Measurements from ENCODE around the gene ZCCHC24. TPM values are rescaled to one million over a fixed set of nuclear protein-coding genes. Genes with fewer than 3 reads are reported as not detected.

ZCCHC24 gene
- total RNA-seq, 1 experiment from 2014 or later, result 3.8 TPM

GRCh38 chr10:79491143-79491835 is 45.9 kb upstream of the ZCCHC24 start:
- peak; percentile 48 for TF ChIP-seq CTCF (conservative IDR thresholded peaks at IDR 0.05)
- H2BK15ac ChIP-seq (ENCODE audit: low read depth, low read length), result no peak overlapping the region

More at GRCh38 chr10:79491143-79491835, 45.9 kb upstream of the ZCCHC24 start:
- Histone ChIP-seq H3K56ac (ENCODE audit: insufficient read length, low read depth, low read length) (no peak overlapping the region), H3K27ac (ENCODE audit: insufficient read length, low read depth, low read length) (no peak overlapping the region), H4K20me1 (ENCODE audit: control insufficient read depth, insufficient read depth, insufficient read length) (no peaks in the 10 kb centered on the region), H4K91ac (ENCODE audit: insufficient read length, low read depth, low read length) (no peak overlapping the region), H2BK12ac (ENCODE audit: insufficient read length, low read depth, low read length) (no peak overlapping the region), H4K5ac (ENCODE audit: insufficient read length, low read depth, low read length) (no peak overlapping the region), H2BK20ac (ENCODE audit: low read depth, low read length, poor library complexity, severe bottlenecking) (no peak overlapping the region), H2AFZ (ENCODE audit: low read length) (no peak overlapping the region), H2BK5ac (ENCODE audit: insufficient read length, low read length) (no peak overlapping the region), H3K23me2 (ENCODE audit: insufficient read length, low read depth, low read length, poor library complexity, severe bottlenecking) (no peaks in the 10 kb centered on the region), H4K8ac (replicated peaks; ENCODE audit: insufficient read length, low read depth, low read length) (no peak overlapping the region), H3K23ac (ENCODE audit: insufficient read length, low read depth, low read length) (no peak overlapping the region), H3K18ac (ENCODE audit: insufficient read length, low read depth, low read length) (no peak overlapping the region), H3K14ac (ENCODE audit: insufficient read depth, low read length) (no peak overlapping the region), H3K4ac (ENCODE audit: low read depth, low read length) (no peak overlapping the region), H3K27me3 (ENCODE audit: insufficient read depth, low read length) (no peaks in the 10 kb centered on the region), H3K9ac (ENCODE audit: extremely low read depth, insufficient read length, low read length) (no peak overlapping the region), H3K9me3 (ENCODE audit: control insufficient read depth, low read depth, low read length) (no peaks in the 10 kb centered on the region), H2BK120ac (ENCODE audit: low read depth, low read length, poor library complexity, severe bottlenecking) (no peak overlapping the region), H3K79me2 (ENCODE audit: insufficient read depth, low read length) (no peaks in the 10 kb centered on the region), H2AK5ac (ENCODE audit: insufficient read length, low read length) (no peak overlapping the region), H3K79me1 (ENCODE audit: insufficient read depth, low read depth, low read length, poor library complexity, severe bottlenecking) (no peaks in the 10 kb centered on the region), H3K4me1 (ENCODE audit: insufficient read depth, low read length) (no peaks in the 10 kb centered on the region; the same call in 1 of the 2 replicates), H3T11ph (ENCODE audit: low read length) (no peak overlapping the region), H3K4me2 (ENCODE audit: insufficient read depth, insufficient read length, low read length) (no peak overlapping the region)
- DNase-seq, result peak; percentile 51
- H3K4me1 Mint-ChIP-seq, result peaks cover 7 to 19% of the 10 kb centered on the region in 2 experiments
- H3K9me3 Mint-ChIP-seq, result peaks cover 0 to 2% of the 10 kb centered on the region in 2 experiments; a peak in 2 of 5 replicates
- H3K36me3 Mint-ChIP-seq (ENCODE audit: insufficient read depth in 1 of 3, low read depth in 3 of 3), result 0 out of 7 replicates have a peak, but pooled peaks cover 0 to 2% (median 0%) of the 10 kb centered on the region in 3 experiments
- H3K27ac Mint-ChIP-seq, result no peak overlapping the region
- peaks cover 35% of the 10 kb centered on the region for H3K27me3 Mint-ChIP-seq (ENCODE audit: low read depth)
- no peak overlapping the region for H3K4me3 Mint-ChIP-seq
- WGBS (ENCODE audit: extremely low coverage, insufficient read length, low lambda C conversion rate), result no CpG with 5 or more reads among the region's 6 CpGs
